ENCODE data around the gene SLC6A5. TPM values are rescaled to one million over a fixed set of nuclear protein-coding genes. Genes with fewer than 3 reads are reported as not detected.

SLC6A5 gene
- total RNA-seq = not detected in 2 replicates

GRCh38 chr11:20599221-20600019 lies at the start of gene SLC6A5:
Gene SLC6A5 (plus strand): TSS chr11:20599608. CDS start chr11:20599673, 65 bp downstream.

GRCh38 chr11:20668844-20669819 lies 69.7 kb downstream of the SLC6A5 start, which contains the start of gene NELL1:
Gene NELL1 (plus strand): TSS chr11:20669586.

Other genes with a start within 250 kb of the SLC6A5 start
- gene HTATIP2, start 235.9 kb upstream of the SLC6A5 start, total RNA-seq = 54.4 and 69.8 TPM in 2 replicates
- gene PRMT3, start 211.9 kb upstream of the SLC6A5 start, total RNA-seq = 11.4 and 16.8 TPM in 2 replicates
- gene NELL1, start 70.0 kb downstream of the SLC6A5 start, total RNA-seq = not detected in 2 replicates

Measured in dermis lymphatic vessel endothelial cell (primary cell).